Stimulated activated memory B cell treated with anti-CD40 and anti-IgM and Interleukin-4, amounts not matched to agents 10 μg/mL and 1 μg/mL and 100 μg/mL, for 72 hours (primary cell): ENCODE measurements around the gene SNORC.

Experiments
- ATAC-seq: fragments of 150-1000 bp; cut with Tn5 transposase; 2 replicates; pipeline ENCODE4 v1.10.0; 2021
- H3K27ac Mint-ChIP-seq: one replicate; pipeline ENCODE4 v1.8.0; 2022; ENCODE audit warnings: mild to moderate bottlenecking, mixed read lengths
- H3K27me3 Mint-ChIP-seq: one replicate; pipeline ENCODE4 v1.8.0; 2022; ENCODE audit warnings: mixed read lengths
- H3K36me3 Mint-ChIP-seq: one replicate; pipeline ENCODE4 v1.8.0; 2022; ENCODE audit warnings: mixed read lengths
- H3K4me1 Mint-ChIP-seq: one replicate; pipeline ENCODE4 v1.8.0; 2022; ENCODE audit warnings: mixed read lengths
- H3K4me3 Mint-ChIP-seq: one replicate; pipeline ENCODE4 v1.8.0; 2022; ENCODE audit warnings: mild to moderate bottlenecking, moderate library complexity, mixed read lengths
- H3K9me3 Mint-ChIP-seq: one replicate; pipeline ENCODE4 v1.8.0; 2022; ENCODE audit warnings: mixed read lengths

Gene SNORC

GRCh38 chr2:232874677-232875223, 4.7 kb downstream of the SNORC start:
- H3K4me1 Mint-ChIP-seq: peaks cover 11% of the 10 kb centered on the region
- H3K27me3 Mint-ChIP-seq: peaks cover 17% of the 10 kb centered on the region
- peak overlapping the region; percentile 42 for H3K27ac Mint-ChIP-seq
- peak overlapping the region; percentile 70 for H3K4me3 Mint-ChIP-seq
- H3K9me3 Mint-ChIP-seq: no peaks in the 10 kb centered on the region
- ATAC-seq: no peak
- H3K36me3 Mint-ChIP-seq: peaks cover 8% of the 10 kb centered on the region

DNA sequence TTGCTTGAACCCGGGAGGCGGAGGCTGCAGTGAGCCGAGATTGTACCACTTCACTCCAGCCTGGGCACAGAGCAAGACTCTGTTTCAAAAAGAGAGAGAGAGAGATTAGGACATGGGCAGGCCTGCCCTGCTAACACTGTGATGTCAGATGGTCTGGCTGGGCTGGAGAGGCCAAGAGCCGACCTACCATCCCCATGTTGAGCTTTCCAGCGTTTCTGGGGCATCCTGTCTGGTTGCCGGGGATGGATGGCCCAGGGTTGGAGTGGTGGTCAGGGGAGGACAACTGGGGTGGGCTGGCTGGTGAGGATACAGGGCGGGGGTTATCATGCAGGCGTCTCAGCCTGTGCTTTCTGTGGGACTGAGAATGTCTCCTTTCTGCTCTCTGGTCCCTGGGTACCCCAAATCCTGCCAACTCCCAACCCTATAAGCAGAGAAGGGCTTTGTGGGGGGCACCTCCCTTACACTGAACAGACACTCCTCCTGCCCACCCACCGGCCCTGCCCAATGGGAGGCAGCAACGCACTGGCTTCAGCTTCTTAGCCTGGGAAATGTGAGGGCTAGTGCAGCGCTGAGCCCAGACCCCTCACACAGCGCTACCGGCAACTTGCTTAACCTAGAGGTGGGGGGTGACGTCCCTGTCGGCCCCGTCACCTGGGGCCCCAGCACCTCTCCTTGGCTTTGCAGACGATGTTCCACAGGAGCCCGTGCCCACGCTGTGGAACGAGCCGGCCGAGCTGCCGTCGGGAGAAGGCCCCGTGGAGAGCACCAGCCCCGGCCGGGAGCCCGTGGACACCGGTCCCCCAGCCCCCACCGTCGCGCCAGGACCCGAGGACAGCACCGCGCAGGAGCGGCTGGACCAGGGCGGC, 5.4 kb downstream of the SNORC start:
- Mint-ChIP-seq H3K9me3 (no peaks in the 10 kb centered on the region), H3K4me3 (peak overlapping the region; percentile 70), H3K27me3 (peaks cover 17% of the 10 kb centered on the region), H3K36me3 (peaks cover 4% of the 10 kb centered on the region), H3K27ac (peak overlapping the region; percentile 42), H3K4me1 (peaks cover 11% of the 10 kb centered on the region)
- no peak for ATAC-seq

- ATAC-seq: peak; percentile 58
- peaks cover 11% of the 10 kb centered on the region for H3K4me1 Mint-ChIP-seq
- H3K36me3 Mint-ChIP-seq: no peaks in the 10 kb centered on the region
- H3K9me3 Mint-ChIP-seq: no peaks in the 10 kb centered on the region
- peaks cover 17% of the 10 kb centered on the region for H3K27me3 Mint-ChIP-seq
- H3K27ac Mint-ChIP-seq: peak overlapping the region; percentile 42
- peak overlapping the region; percentile 65 for H3K4me3 Mint-ChIP-seq
Measured at GRCh38 chr2:232876161-232876977, 6.3 kb downstream of the SNORC start.

- H3K36me3 Mint-ChIP-seq: no peaks in the 10 kb centered on the region
- no peak for ATAC-seq
- no peaks in the 10 kb centered on the region for H3K9me3 Mint-ChIP-seq
- no peak overlapping the region for H3K4me3 Mint-ChIP-seq
- H3K27me3 Mint-ChIP-seq: peaks cover 17% of the 10 kb centered on the region
- no peak overlapping the region for H3K27ac Mint-ChIP-seq
- H3K4me1 Mint-ChIP-seq: peaks cover 11% of the 10 kb centered on the region
Measured at GRCh38 chr2:232876978-232877441, 6.9 kb downstream of the SNORC start.

DNA sequence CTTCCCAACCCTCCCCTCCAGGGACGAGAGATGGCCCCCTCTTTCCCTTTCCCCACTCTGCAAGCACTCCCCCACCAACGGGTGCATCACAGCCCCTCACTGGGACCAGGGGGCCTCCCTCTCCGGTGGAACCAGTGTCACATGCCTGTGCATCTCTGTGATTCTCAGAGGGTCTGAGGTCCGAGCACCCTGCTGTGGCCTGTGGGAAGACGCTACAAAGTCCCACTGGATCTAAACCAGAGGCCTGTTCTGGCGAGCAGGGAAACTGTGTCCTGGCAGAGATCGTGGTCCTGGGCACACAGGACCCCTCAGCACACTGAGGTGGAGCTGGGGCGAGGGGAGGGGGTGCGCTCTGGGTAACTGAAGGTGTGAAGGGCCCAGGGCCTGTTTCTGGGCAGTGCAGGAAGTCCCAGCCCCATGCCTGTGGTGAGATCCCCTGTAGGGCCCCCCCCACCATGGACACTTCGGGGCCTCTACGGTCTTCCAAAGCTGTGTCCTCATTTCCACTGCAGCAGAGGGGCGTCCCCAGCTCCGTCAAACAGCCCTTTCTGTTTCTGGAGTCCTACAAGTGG, 8.0 kb downstream of the SNORC start:
- Mint-ChIP-seq H3K36me3 (no peaks in the 10 kb centered on the region), H3K4me1 (peaks cover 11% of the 10 kb centered on the region), H3K27me3 (peaks cover 17% of the 10 kb centered on the region), H3K27ac (no peak overlapping the region), H3K9me3 (no peaks in the 10 kb centered on the region), H3K4me3 (peak overlapping the region; percentile 47)
- ATAC-seq: no peak

DNA sequence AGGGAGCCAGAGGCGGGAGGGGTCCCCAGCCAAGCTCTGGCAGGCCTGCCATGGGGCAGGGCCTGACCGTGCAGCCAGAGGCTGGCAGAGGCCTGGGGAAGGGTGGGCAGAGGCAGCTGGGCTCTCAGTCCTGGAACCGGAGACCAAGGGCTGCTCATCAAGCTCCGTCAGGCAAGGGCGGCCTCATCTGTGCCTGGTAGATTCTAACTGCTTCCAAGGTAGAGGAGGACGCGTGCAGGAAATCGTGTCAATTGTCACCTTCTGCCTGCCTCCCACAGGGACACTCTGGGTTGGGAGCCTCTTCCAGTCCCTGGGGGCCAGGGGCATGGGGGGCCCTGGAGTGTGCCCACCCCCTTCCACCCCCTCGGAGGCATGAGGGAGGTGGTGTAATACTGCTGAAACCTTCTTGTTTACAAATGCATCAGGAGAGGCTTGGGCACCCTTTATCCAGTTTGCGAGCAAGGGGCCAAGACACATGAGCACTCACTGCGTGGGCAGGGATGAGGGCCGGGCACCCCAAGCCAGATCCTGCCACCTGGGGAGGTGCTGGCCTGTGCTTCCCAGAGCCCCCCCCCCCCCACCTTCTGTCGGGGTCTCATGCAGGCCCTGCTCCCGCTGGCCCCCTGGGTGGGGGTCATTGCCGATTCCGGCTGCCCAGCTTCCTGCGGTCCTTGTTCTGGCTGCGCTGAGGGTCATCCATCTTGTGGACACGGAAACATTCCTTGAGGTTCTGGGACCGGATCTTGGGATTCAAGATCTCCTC, 9.0 kb downstream of the SNORC start:
- Mint-ChIP-seq H3K4me3 (no peak overlapping the region), H3K27ac (no peak overlapping the region), H3K4me1 (peaks cover 11% of the 10 kb centered on the region), H3K9me3 (no peaks in the 10 kb centered on the region), H3K36me3 (no peaks in the 10 kb centered on the region), H3K27me3 (peaks cover 17% of the 10 kb centered on the region)
- ATAC-seq: no peak

- H3K9me3 Mint-ChIP-seq: no peaks in the 10 kb centered on the region
- ATAC-seq: no peak
- no peak overlapping the region for H3K27ac Mint-ChIP-seq
Measured at GRCh38 chr2:232879618-232880494, 9.8 kb downstream of the SNORC start.

DNA sequence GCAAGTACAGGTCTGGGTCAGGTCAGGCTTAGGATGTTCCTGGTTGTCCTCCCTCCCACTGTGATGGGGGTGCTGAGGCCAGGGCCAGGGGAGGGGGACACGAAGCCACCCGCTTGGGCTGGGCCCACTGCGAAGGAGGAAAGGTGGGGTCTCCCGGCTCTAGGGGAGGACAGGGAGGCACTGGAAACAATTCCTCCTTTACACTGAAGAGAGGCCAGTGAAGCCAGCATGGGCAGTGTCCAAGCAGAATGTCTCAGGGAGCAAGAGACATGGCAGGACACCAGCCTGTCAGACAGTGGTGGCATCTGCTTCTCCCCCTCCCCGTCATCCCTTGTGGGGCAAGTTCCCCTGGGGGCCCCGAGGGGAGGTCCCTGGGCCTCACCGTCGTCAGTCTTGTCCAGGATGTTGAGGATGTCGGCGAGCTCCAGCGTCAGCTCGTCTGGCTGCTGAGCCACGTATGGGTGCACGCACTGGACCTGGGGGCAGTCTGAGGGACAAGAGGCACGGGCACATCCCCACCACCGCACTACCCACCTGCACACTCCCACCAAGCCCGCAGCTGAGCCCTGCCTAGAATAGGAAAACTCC, 10.8 kb downstream of the SNORC start:
- Mint-ChIP-seq H3K27ac (no peak overlapping the region), H3K4me1 (no peaks in the 10 kb centered on the region), H3K36me3 (no peaks in the 10 kb centered on the region), H3K27me3 (peaks cover 1% of the 10 kb centered on the region), H3K9me3 (no peaks in the 10 kb centered on the region), H3K4me3 (no peak overlapping the region)
- ATAC-seq: no peak

More at GRCh38 chr2:232879618-232880494, 9.8 kb downstream of the SNORC start:
- H3K36me3 Mint-ChIP-seq: no peaks in the 10 kb centered on the region
- no peak overlapping the region for H3K4me3 Mint-ChIP-seq
- peaks cover 10% of the 10 kb centered on the region for H3K4me1 Mint-ChIP-seq
- H3K27me3 Mint-ChIP-seq: peaks cover 11% of the 10 kb centered on the region

DNA sequence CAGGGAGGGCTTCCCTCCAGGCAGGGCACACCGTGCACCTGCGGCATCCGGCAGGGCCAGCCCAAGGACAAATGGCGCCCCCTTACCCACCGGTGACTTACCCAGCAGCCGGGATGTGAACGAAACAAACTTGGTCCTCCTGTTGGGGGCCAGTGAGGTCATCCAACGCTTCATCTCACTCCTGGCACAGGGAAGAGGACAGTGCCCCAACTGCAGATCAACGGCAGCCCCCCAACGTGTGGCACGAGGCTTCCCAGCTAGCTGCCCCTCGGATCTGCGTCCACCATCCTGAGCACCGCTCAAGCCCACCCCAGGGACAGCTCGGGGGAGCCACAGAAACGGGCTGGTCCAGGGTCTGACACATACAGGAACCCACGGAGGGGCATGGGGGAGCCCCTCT, 12.0 kb downstream of the SNORC start:
- ATAC-seq: no peak
- H3K4me3 Mint-ChIP-seq: no peak overlapping the region
- H3K27ac Mint-ChIP-seq: no peak overlapping the region
- no peaks in the 10 kb centered on the region for H3K27me3 Mint-ChIP-seq
- no peaks in the 10 kb centered on the region for H3K4me1 Mint-ChIP-seq
- no peaks in the 10 kb centered on the region for H3K36me3 Mint-ChIP-seq
- H3K9me3 Mint-ChIP-seq: no peaks in the 10 kb centered on the region

GRCh38 chr2:232882505-232883115, 12.5 kb downstream of the SNORC start:
- H3K4me1 Mint-ChIP-seq: no peaks in the 10 kb centered on the region
- no peaks in the 10 kb centered on the region for H3K27me3 Mint-ChIP-seq
- ATAC-seq: no peak
- no peak overlapping the region for H3K27ac Mint-ChIP-seq
- no peaks in the 10 kb centered on the region for H3K36me3 Mint-ChIP-seq
- H3K4me3 Mint-ChIP-seq: no peak overlapping the region
- H3K9me3 Mint-ChIP-seq: no peaks in the 10 kb centered on the region

- Mint-ChIP-seq H3K4me1 (no peaks in the 10 kb centered on the region), H3K27ac (no peak overlapping the region), H3K9me3 (no peaks in the 10 kb centered on the region), H3K4me3 (no peak overlapping the region), H3K27me3 (no peaks in the 10 kb centered on the region), H3K36me3 (no peaks in the 10 kb centered on the region)
- ATAC-seq: no peak
Measured at GRCh38 chr2:232883116-232883721, 13.2 kb downstream of the SNORC start.

DNA sequence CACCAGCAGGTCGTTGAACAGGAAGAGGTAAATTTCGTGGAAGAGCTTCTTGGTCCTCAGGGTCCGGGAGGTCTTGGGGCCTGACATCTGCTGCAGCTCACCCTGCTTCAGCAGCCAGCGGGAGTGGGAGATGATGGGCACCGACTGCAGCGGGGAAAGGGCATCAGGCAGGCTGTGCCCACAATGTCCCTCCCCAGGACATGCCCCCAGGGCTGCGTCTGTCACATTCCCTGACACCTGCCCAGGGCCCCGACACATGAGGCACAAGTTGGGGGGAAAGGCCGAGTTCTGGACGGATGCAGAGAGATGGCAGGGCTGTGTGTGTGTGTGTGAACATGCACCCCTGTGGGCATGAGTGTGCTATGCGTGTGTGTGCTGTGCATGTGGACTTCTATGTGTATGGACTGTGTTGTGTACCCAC, 13.9 kb downstream of the SNORC start:
- Mint-ChIP-seq H3K9me3 (no peaks in the 10 kb centered on the region), H3K27ac (no peak overlapping the region), H3K27me3 (peaks cover 2% of the 10 kb centered on the region), H3K36me3 (no peaks in the 10 kb centered on the region), H3K4me1 (no peaks in the 10 kb centered on the region), H3K4me3 (no peak overlapping the region)
- ATAC-seq: no peak
